ENCODE data around the gene CERS4. TPM values are rescaled to one million over a fixed set of nuclear protein-coding genes. Genes with fewer than 3 reads are reported as not detected.
A peak's percentile ranks its signal among the peaks of the same experiment; 100 is the strongest.

CERS4 gene
- total and polyA plus RNA-seq, 8 donors, result 41.6 to 118 (median 67.7) TPM

DNA sequence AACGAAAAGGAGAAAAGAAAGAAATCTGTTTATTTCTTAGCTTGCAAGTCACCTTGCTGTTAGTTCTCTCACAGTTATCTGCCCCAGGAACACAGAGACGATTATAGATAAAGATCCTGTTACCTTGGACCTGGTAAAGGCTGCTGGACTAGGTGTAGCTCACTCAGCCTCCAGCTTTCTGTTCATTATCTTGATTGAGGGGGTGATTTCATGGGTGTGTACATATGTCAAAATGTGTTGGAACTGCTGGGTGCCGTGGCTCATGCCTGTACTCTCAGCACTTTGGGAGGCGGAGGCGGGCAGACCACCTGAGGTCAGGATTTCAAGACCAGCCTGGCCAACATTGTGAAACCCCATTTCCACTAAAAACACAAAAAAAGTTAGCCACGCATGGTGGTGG lies 27.9 kb downstream of the CERS4 start:
- 64 to 68% methylated on average over 5 of the region's 6 CpGs for WGBS, 2 donors
- no peaks in the 10 kb centered on the region for H3K36me3 ChIP-seq
- DNase-seq, result no peak
- peak overlapping the region in 2 of 4 donors; percentile 92 to 94 for H3K27ac ChIP-seq
- TF ChIP-seq, protein P1, sequence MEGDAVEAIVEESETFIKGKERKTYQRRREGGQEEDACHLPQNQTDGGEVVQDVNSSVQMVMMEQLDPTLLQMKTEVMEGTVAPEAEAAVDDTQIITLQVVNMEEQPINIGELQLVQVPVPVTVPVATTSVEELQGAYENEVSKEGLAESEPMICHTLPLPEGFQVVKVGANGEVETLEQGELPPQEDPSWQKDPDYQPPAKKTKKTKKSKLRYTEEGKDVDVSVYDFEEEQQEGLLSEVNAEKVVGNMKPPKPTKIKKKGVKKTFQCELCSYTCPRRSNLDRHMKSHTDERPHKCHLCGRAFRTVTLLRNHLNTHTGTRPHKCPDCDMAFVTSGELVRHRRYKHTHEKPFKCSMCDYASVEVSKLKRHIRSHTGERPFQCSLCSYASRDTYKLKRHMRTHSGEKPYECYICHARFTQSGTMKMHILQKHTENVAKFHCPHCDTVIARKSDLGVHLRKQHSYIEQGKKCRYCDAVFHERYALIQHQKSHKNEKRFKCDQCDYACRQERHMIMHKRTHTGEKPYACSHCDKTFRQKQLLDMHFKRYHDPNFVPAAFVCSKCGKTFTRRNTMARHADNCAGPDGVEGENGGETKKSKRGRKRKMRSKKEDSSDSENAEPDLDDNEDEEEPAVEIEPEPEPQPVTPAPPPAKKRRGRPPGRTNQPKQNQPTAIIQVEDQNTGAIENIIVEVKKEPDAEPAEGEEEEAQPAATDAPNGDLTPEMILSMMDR (IDR thresholded peaks at IDR 0.05), result no peak
- H3K4me1 ChIP-seq, result peaks cover 0 to 38% (median 31%) of the 10 kb centered on the region in 3 donors
- no peaks in the 10 kb centered on the region for H3K9me3 ChIP-seq
- intact Hi-C loops (cut with DNase I), result no loop called here
- no peak for FAIRE-seq
- H3K27me3 ChIP-seq, result no peaks in the 10 kb centered on the region
- ATAC-seq, result no peak
- H3K4me3 ChIP-seq, result no peak overlapping the region

DNA sequence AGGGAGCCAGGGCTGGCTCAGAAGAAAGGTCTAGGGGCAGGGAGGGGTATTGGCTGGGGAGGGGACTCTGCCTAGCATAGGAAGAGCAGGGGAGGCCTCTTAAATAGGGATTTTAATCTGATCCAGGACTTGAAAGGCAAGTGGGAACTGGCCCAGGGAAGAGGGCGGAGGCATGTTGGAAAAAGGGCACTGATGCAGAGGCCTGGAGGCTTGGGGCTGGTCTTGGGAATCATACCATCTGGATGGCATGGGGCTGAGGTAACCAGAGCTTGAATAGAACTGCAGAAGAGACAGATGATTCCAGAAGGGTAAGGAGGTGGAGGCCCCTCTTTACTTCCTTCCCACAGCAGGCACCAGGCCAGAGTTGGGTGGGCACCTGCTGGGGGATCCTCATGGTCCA lies 29.1 kb downstream of the CERS4 start:
- H3K4me1 ChIP-seq, result peaks cover 0 to 38% (median 31%) of the 10 kb centered on the region in 3 donors
- TF ChIP-seq, protein P1 (IDR thresholded peaks at IDR 0.05), result no peak
- 38 to 47% methylated on average over 1 of the region's 1 CpG for WGBS, 2 donors
- no peaks in the 10 kb centered on the region for H3K9me3 ChIP-seq
- peak; percentile 63 to 91 (median 82) for DNase-seq
- no peaks in the 10 kb centered on the region for H3K36me3 ChIP-seq
- H3K4me3 ChIP-seq, result no peak overlapping the region
- intact Hi-C loops (cut with DNase I), result no loop called here
- no peaks in the 10 kb centered on the region for H3K27me3 ChIP-seq
- ATAC-seq, result peak; percentile 70 to 81 (median 78)
- no peak for FAIRE-seq
- H3K27ac ChIP-seq, result peak overlapping the region; percentile 46 to 94 (median 71)

DNA sequence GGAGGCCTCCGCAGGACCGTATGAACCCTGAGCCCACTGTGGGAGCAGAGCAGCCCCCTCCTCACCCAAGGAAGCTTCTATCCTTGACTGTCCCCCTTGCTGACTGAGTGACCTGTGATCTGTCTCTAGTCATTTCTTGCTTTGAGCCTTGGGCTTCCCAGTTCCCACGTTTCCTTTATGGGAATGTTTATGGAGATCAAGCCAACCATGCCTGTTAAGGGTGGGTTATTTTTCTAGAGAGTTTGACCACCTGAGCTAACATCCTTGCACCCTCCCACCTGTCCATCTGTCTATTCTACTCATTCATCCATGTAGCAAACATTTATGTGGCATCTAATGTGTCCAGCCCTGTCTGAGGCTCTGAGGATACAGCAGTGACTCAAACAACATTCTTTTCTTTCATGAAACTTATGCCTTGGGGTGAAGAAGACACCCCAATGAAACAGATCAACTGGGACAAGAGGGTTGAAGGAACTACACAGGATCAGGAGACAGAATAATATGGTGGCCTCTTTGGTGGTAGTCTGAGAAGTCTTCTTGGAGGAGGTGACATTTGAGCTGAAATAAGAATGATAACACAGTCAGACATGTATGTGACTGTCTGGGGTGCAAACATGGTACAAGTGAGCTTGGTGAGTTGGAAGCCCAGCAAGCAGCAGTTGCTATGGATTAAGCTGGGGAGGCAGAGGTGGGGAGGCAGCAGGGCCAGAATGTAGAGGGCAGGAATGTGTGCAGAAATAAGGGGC lies 30.5 kb downstream of the CERS4 start:
- 82% methylated on average over 3 of the region's 3 CpGs for WGBS, 2 donors
- H3K27ac ChIP-seq, result peak overlapping the region; percentile 71 to 94 (median 85)
- no peak overlapping the region for H3K4me3 ChIP-seq
- H3K36me3 ChIP-seq, result no peaks in the 10 kb centered on the region
- intact Hi-C loops (cut with DNase I), result loop anchor here in 1 of 3 donors (10.0 kb wide), 1 partner anchor 65 kb away; no protein-coding TSS in a partner anchor
- no peaks in the 10 kb centered on the region for H3K27me3 ChIP-seq
- ATAC-seq (no peak), FAIRE-seq (no peak), DNase-seq (no peak)
- TF ChIP-seq, protein P1 (IDR thresholded peaks at IDR 0.05), result no peak
- peaks cover 0 to 38% (median 31%) of the 10 kb centered on the region in 3 donors for H3K4me1 ChIP-seq
- no peaks in the 10 kb centered on the region for H3K9me3 ChIP-seq

GRCh38 chr19:8240274-8241229 lies 31.4 kb downstream of the CERS4 start:
- TF ChIP-seq, protein P1 (IDR thresholded peaks at IDR 0.05), result no peak
- intact Hi-C loops (cut with DNase I), result loop anchor here in 1 of 3 donors (10.0 kb wide), 1 partner anchor 66 kb away; no protein-coding TSS in a partner anchor
- peak overlapping the region; percentile 71 to 94 (median 85) for H3K27ac ChIP-seq
- peak; percentile 92 to 98 (median 96) for DNase-seq
- H3K4me3 ChIP-seq, result peak overlapping the region in 1 of 4 donors; percentile 22
- H3K27me3 ChIP-seq, result no peaks in the 10 kb centered on the region
- FAIRE-seq, result no peak
- peak; percentile 67 to 88 (median 78) for ATAC-seq
- H3K36me3 ChIP-seq, result no peaks in the 10 kb centered on the region
- no peaks in the 10 kb centered on the region for H3K9me3 ChIP-seq
- peaks cover 0 to 38% (median 31%) of the 10 kb centered on the region in 3 donors for H3K4me1 ChIP-seq
- WGBS, 2 donors, result 4 to 8% methylated on average over 17 of the region's 17 CpGs
